CD4-positive, alpha-beta T cell treated with Interleukin-1 beta for 1 hour (primary cell): ENCODE results near the gene SLC25A24.
A peak's percentile ranks its signal among the peaks of the same experiment; 100 is the strongest.
"Not testable (repeated sequence)": the region's sequence is repeated elsewhere in the genome, so short reads cannot be mapped to it uniquely, and the experiment has no call there.

Experiments used
- DNase-seq, 2 donors: peaks; one replicate each; pipeline ENCODE4 v3.0.0-alpha.2; 2020 to 2022

Gene SLC25A24

GRCh38 chr1:108131281-108131680 is 68.9 kb downstream of the SLC25A24 start:
- not testable (repeated sequence) for DNase-seq

- peak in 1 of 2 donors; percentile 24 for DNase-seq
Measured at GRCh38 chr1:108130794-108131193, 69.3 kb downstream of the SLC25A24 start.

DNA sequence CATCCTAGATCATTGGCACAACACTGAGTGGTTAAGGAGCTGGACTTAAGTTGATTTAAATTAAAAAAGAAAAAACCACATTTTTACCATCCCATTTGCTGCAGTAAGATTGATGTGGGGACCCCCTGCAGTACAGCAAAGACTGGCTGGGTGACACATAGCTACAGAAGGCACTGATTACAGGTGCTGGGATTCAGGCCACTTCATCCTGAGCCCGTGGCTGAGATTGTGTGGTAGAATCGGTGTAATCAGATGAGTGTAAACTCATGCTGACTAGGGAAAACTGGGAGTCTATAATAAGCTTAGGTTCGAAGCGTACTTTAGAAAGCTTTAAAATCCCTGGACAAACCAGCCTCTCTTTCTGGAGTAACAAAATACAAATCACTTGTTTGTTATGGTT is 70.1 kb downstream of the SLC25A24 start:
- DNase-seq: no peak

DNA sequence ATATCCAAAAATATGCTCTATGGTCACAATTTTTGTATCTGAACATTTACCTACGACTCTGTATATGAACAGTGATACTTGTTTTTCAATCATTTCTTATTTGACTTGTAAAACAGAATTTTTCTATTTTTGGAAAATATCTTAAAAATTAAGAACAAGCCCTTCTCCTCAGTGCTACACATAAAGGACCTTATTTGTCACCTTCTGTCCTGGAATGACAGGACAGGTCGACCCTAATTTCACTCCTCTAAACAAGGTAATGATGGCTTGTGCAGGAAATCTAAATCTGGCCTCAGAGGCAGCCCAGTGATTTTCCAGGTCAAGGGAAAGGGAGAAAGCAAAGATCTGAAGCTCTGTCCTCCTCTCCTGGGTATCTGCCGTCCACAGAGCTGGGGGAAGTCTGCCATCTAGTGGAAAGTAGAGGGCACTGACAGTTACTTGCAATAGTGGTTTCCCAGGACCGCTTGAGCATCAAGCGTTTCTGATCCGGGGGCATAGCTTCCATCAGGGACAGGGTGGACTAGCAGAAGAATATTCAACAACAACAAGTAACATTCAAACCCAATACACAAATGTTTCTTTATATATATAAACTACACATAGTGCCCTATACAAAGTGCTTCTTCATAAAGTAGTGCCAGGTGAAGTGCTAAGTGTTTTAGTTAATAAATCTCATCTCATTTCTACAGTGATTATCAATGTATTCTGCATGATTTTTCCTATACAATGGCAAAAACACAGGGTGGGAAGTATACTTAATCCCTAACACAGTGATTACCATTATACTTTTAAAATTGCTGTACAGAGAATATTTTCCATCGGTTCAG is 74.6 kb downstream of the SLC25A24 start:
- peak; percentile 70 to 74 for DNase-seq

DNA sequence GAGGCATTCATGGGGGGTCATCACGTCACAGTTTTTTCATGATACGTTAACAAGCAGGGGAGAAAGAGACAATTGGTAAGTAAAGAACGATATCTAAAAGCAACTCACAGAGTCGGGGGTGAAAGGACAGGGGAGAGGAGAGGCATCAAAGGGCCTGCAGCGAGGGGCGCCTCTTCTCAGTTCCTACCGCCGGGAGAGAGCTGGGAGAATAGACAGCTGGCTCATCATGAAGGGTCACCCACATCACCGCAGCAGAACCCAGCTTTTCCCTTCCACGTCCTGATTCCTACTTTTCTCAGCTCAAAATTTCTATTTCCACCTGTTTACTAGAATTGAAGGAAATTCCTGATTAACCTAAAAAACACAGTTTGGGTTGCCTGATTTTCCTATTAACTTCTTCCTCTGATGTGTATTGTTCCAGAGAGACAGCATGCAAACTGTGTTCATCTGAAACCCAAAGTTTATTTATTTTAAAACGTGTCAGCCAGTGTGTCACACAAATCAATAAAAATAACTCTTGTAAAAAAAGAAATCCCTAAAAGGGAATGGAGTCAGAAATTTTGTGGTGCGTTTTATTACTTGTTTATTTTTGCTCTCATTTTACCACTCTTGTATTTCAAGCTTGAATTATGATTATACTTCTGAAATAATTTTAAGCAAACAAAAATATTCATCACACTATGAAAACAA is 75.4 kb downstream of the SLC25A24 start:
- DNase-seq: no peak

GRCh38 chr1:108124023-108124422 is 76.1 kb downstream of the SLC25A24 start:
- no peak for DNase-seq

- DNase-seq: no peak
Measured at GRCh38 chr1:108121358-108122143, 78.6 kb downstream of the SLC25A24 start.

DNA sequence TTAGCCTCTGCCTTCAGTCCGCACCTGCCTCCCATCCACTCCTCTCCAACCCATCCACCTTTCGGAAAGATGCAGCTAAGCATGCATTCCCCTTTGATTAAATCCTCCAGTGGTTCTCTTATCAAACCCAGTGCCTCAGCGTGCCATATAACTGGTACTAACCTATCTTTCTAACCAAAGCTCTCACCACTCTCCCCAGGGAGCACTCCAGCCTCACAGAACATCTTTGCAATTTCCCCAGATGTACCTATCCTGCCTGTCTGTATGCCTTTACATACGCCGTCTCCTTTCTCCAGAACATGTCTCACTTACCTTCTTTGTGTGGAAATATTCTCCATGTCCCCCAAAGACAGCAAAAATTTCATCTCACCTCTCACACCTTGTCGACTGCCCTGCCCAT is 80.0 kb downstream of the SLC25A24 start:
- DNase-seq: no peak

DNA sequence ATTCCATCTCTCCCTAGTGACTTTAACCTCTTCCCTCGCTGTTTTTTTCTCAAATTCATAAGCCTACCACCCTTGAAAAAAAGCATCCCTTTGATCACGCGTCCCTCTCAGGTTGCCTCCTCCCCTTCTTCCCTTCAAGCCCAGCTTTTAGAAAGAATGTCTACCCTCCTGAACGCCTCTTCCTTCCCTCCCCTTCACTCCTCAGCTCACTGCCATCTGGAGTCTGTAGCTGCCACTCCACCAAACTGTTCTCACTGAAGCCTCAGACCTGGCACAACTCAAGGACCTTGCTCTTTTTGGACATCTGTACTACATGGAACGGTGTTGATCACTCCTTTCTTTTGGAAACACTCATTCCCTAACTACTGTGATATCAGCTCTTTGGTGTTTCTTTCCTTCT is 80.6 kb downstream of the SLC25A24 start:
- no peak for DNase-seq

DNA sequence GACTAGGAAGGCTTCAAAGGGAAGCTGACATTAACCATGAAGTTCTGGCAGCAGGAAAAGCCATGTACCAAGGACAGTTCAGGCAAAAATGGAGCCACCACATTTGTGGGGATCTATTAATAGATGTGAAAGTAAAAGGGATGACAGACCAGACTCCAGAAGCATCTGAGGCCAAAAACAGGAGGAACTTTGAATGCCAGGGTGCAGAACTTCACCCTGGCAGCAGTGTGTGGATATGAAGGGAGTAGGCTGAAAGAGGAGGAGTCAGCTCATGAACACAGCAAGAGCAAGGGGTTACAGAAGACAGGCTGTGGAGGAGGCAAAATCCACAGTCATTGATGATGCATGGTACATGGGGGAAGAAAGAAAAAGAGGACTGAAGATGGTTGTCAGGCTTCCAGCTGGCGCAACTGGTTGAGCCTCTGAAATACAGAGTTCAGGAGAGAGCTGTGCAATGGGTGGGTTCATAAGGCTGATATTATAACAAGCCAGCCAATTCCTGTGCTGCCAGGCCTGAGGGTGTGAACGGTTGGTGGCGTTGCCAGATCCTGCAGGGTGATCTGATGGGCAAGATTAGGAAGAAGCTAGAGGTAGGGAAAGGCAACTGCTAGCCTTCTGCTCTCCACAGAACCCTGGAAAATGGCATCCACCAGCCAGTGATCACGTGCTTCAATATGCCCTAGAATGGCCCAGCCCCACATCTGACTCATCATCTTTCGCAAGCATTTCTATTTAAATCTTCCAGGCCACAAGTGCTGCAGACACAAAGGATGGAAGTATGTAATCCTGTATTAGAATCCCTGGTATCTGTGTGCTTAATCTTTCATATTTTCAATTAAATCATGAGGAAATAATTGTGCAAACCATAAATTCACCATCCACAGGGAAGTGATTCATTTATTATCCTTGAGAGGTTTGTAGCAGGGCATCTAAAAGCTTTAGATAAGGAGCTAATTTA is 81.9 kb downstream of the SLC25A24 start:
- peak in 1 of 2 donors; percentile 22 for DNase-seq

GRCh38 chr1:108117237-108117636 is 82.9 kb downstream of the SLC25A24 start:
- DNase-seq: no peak

DNA sequence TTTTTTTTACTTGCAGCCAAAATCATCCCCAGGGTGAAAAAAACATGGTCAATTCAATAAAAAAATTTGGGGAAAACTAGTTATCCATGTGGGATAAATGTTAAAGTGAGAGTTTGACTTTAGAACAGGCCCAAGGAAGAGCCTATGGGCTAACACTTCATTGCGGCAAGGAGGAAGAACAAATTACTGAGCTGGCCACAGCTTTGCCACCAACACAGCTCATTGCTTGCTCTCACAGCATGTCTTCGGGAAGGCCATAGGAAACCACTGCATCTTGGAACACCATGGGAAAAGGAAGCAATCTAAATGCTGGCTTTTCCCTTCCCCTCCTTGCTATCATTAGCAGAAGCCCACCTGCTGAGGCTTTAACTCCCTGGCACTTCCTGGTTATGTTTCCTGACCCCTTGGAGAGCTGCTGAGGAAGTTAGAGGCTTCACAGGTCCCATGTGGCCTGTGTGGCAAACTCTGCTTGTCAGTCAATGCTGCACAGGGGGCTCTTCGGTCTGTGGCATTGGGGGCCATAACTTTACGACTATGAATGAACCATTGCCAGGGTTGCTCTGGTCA is 86.0 kb downstream of the SLC25A24 start:
- peak in 1 of 2 donors; percentile 6 for DNase-seq

DNA sequence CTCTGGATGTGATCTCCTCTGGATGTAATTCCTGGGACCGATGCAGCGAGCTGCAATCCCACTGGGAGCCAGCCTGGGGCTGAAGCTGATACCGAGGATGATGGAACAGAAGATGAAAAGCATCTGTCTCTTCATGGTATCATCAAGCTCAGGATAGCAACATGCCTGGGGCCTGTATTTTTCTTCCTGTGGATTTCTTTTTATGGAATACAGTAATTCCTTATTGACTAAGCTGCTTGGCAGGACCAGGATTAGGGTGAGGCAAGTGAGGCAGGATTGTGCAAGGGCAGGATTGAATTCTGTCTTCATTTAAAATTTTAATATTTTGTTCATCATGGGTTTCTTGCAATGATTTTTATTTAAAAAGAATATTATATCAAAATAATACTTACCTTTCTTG is 86.6 kb downstream of the SLC25A24 start:
- no peak for DNase-seq

GRCh38 chr1:108109295-108109973 is 90.7 kb downstream of the SLC25A24 start:
- DNase-seq: no peak

DNA sequence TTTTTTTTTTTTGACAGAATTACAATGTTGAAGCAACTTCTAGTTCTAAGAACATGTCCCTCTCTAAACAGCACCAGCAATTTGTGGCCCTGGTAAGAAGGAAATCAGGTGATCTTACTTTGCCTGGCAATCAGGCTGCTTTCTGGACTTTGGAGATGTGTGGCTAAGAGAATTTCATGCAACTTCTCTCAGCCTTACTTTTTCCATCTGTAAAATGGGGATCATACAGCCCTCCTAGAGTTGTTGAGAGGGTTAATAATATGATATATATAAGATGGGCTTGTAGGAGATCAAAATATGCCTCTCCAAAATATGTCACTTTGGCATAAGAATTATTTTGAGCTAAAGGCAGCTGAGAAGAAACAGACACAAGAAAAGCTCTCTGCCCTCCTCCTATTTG is 92.0 kb downstream of the SLC25A24 start:
- DNase-seq: no peak

GRCh38 chr1:108107658-108108057 is 92.5 kb downstream of the SLC25A24 start:
- DNase-seq: peak; percentile 21 to 46

DNA sequence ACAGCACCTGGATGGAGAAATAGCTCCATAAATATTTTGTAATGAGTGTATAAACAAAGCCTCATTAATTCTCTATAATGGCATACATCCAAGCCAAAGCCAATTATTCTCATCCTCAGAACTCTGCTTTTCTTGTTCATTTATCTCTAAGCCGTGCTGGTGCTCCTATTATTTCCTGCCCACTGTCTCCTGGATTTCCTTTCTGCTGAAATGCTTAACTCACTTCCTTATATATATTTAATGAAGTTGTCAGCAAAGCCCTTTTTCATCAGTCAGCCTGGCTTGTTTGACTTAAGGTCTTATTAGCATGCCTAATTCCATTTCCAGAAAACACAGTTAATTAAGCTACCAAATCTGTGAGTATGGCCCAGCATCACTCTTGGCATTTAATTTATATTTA is 93.4 kb downstream of the SLC25A24 start:
- no peak for DNase-seq

DNA sequence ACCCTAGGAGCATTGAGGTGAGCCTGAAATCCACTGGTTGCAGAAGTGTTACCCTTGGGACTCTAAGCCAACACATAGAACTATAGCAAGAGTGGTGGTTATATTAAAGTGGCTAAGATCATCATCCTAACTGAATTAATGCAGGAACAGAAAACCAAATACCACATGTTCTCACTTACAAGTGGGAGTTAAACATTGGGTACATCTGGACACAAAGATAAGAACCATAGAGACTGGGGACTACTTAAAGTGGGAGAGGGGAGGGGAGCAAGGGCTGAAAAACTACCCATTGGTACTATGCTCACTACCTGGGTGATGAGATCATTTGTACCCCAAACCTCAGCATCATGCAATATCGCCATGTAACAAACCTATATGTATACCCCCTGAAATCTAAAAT is 100.0 kb downstream of the SLC25A24 start:
- DNase-seq: no peak

DNA sequence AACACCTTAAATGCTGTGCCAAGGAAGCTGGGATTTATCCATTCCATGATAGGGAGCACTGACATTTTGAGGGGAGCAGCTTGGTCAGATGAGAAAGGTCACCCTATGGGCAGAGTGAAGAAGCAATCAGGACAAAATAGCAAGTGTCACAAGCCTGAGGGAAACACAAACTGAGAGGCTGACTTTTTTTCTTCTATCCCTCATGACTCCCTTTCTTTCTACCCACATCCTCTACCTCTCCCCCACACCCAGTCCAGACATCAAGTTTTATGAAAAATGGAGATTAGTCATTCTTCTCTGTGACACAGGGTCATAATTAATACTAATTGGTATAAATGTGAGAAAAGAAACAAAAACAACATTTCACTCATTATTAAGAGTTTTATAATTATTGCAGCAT is 103.1 kb downstream of the SLC25A24 start:
- no peak for DNase-seq

GRCh38 chr1:108096089-108096488 is 104.1 kb downstream of the SLC25A24 start:
- DNase-seq: no peak

GRCh38 chr1:108089477-108089876 is 110.7 kb downstream of the SLC25A24 start:
- no peak for DNase-seq
